OCI-LY3 (cell line): ENCODE data around the gene ISOC2.

Experiments used
- CTCF ChIP-seq: fragments of 200-600, 300-600 bp; sonication (generic); IDR thresholded peaks from 2 replicates; pipeline ENCODE4 v1.5.1; 2014; ENCODE audit warnings: antibody characterized with exemption, low read length, low read depth
- EZH2phosphoT487 ChIP-seq: fragments of 200-600 bp; shearing (Covaris generic); IDR thresholded peaks from 2 replicates; pipeline ENCODE4 v1.6.1; 2018; ENCODE audit warnings: antibody characterized with exemption, mixed run types, low read depth

DNA sequence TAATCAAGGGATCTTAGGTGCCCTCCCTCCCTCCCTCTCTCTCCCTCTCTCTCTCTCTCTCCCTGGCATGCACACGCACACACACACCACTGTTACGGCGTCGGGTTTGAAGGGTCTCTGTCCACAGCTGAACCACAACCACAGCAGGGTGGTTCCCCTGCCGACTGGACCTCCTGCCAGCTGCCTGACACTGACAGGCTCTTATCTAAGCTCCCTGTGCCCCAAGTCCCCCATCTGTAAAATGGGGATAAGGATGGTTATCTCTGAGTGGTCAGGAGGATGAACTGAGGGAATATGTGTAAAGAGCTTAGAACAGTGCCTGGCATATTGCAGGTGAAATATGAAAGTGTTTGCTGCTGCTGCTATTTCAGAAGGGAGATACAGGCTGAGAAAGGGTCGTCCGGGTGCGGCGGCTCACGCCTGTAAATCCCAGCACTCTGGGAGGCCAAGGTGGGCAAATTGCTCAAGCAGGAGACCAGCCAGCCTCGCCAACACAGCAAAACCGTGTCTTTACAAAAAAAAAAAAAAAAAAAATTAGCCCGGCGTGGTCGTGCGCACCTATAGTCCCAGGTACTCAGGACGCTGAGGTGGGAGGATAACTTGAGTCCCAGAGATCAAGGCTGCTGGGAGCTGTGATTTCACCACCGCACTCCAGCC, 17.5 kb downstream of the ISOC2 start:
- no peak for TF ChIP-seq CTCF
- no peak for TF ChIP-seq EZH2phosphoT487
